Body of pancreas (tissue), 4 donors: Measurements from ENCODE around the gene PDLIM3.

ENCODE experiments used
- POLR2A ChIP-seq, 3 donors: fragments of 450-650 bp; IDR thresholded peaks; one replicate each; pipeline ENCODE4 v1.6.1; 2016; ENCODE audit warnings: antibody characterized with exemption in 3 of 3, mild to moderate bottlenecking in 2 of 3
- TF ChIP-seq, protein P1 (sequence below), 7 experiments: fragments of 450-650 bp in 4 of 7; fragments of 200-600 bp in 3 of 7; sonication (generic) in 3 of 7; IDR thresholded peaks; one replicate each; pipeline ENCODE4 v1.5.1; 2016 to 2019; ENCODE audit warnings: antibody characterized with exemption in 7 of 7

DNA sequence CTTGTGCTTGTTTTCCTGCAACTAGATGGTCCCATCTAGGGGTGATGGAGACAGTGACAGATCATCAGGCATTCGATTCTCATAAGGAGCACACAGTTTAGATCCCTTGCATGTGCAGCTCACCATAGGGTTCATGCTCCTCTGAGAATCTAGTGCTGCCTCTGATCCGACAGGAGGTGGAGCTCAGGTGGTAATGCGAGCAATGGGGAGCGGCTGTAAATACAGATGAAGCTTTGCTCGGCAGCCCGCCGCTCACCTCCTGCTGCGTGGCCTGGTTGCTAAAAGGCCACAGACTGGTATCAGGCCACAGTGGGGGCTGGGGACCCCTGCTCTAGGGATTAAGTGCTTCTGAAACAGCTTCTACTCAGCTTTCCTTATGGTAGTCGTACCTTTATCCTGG lies 35.3 kb downstream of the PDLIM3 start:
- TF ChIP-seq, protein P1, sequence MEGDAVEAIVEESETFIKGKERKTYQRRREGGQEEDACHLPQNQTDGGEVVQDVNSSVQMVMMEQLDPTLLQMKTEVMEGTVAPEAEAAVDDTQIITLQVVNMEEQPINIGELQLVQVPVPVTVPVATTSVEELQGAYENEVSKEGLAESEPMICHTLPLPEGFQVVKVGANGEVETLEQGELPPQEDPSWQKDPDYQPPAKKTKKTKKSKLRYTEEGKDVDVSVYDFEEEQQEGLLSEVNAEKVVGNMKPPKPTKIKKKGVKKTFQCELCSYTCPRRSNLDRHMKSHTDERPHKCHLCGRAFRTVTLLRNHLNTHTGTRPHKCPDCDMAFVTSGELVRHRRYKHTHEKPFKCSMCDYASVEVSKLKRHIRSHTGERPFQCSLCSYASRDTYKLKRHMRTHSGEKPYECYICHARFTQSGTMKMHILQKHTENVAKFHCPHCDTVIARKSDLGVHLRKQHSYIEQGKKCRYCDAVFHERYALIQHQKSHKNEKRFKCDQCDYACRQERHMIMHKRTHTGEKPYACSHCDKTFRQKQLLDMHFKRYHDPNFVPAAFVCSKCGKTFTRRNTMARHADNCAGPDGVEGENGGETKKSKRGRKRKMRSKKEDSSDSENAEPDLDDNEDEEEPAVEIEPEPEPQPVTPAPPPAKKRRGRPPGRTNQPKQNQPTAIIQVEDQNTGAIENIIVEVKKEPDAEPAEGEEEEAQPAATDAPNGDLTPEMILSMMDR (IDR thresholded peaks at IDR 0.05) = no peak
- TF ChIP-seq POLR2A (IDR thresholded peaks at IDR 0.05) = no peak
